Transverse colon (tissue), 4 donors: ENCODE measurements around the gene BCAS1. TPM values are rescaled to one million over a fixed set of nuclear protein-coding genes. Genes with fewer than 3 reads are reported as not detected.

Experiments
- DNase-seq: peaks from one replicate; pipeline ENCODE4 v3.0.0-alpha.2; 2019
- H3K27ac ChIP-seq, 4 donors: fragments of 200-600 bp; sonication (generic); 2 replicates each; pipeline ENCODE4 v1.5.1; 2016 to 2018; ENCODE audit warnings: inconsistent platforms in 4 of 4
- H3K27me3 ChIP-seq: fragments of 200-600 bp; sonication (generic); 2 replicates; pipeline ENCODE4 v1.5.1; 2017; ENCODE audit warnings: inconsistent platforms
- H3K36me3 ChIP-seq, 4 donors: fragments of 200-600 bp; sonication (generic); 2 replicates each; pipeline ENCODE4 v1.5.1; 2017 to 2019; ENCODE audit warnings: inconsistent platforms in 4 of 4
- H3K4me1 ChIP-seq, 4 donors: fragments of 200-600 bp; sonication (generic); 2 replicates each; pipeline ENCODE4 v1.5.1; 2017 to 2020; ENCODE audit warnings: inconsistent platforms in 4 of 4
- H3K4me3 ChIP-seq, 4 donors: fragments of 200-600 bp; sonication (generic); 1 replicate in 1 of 4; 2 replicates in 3 of 4; pipeline versions ENCODE4 v1.5.1 to v1.6.1; 2017 to 2019; ENCODE audit warnings: inconsistent platforms in 4 of 4
- H3K9me3 ChIP-seq, 2 donors: fragments of 200-600 bp; sonication (generic); 2 replicates each; pipeline ENCODE4 v1.5.1; 2017 to 2019; ENCODE audit warnings: inconsistent platforms in 2 of 2
- EP300 ChIP-seq: sonication (generic); formaldehyde crosslinking; IDR thresholded peaks from one replicate; pipeline ENCODE4 v1.6.1; 2017; ENCODE audit warnings: antibody characterized with exemption, low read depth
- POLR2A ChIP-seq: fragments of 450-650 bp; IDR thresholded peaks from one replicate; pipeline ENCODE4 v1.6.1; 2016; ENCODE audit warnings: antibody characterized with exemption, mild to moderate bottlenecking, moderate library complexity
- POLR2AphosphoS5 ChIP-seq, 3 donors: sonication (generic); formaldehyde crosslinking; IDR thresholded peaks; one replicate each; pipeline ENCODE4 v1.6.1; 2016; ENCODE audit warnings: antibody characterized with exemption in 3 of 3
- WGBS, 2 donors: methylation state at CpG; one replicate each; pipeline ENCODE4 v1.1.5; 2018; ENCODE audit warnings: low coverage in 1 of 2; 5-methylcytosine and 5-hydroxymethylcytosine counted together
- in situ Hi-C, 4 donors: fragments of 200-750 bp; cut with MboI; loops; one replicate each; pipeline versions ENCODE4 v1.15.0 to v1.15.1; 2017; ENCODE audit warnings: low sequenced_read_pairs in 3 of 4, low pct_ligation_motif_present in 1 of 4, low pct_unique_long_range_greater_than_20kb in 1 of 4
- intact Hi-C: fragments of 100-400 bp; cut with DNase I; formaldehyde crosslinking; loops from one replicate; pipeline ENCODE4 v1.15.1; 2023; ENCODE audit warnings: low total_unique reads
- total RNA-seq, 4 donors: library from RNA; depleted of rRNA; stranded (reverse); fragments of >200 nt; gene quantifications; one replicate each; pipeline ENCODE4 v1.1.0, GENCODE V29; 2016
- TF ChIP-seq, protein P1 (sequence below), 5 experiments: fragments of 200-600 bp in 3 of 5; fragments of 450-650 bp in 2 of 5; sonication (generic) in 3 of 5; IDR thresholded peaks; 1 replicate in 2 of 5; 2 replicates in 3 of 5; pipeline ENCODE4 v1.5.1; 2016 to 2017; ENCODE audit warnings: antibody characterized with exemption in 5 of 5, inconsistent platforms in 3 of 5, mild to moderate bottlenecking in 2 of 5, moderate library complexity in 1 of 5

Gene BCAS1
- total RNA-seq, 4 donors from 2014 or later, result 68.9 to 127 (median 89.0) TPM

DNA sequence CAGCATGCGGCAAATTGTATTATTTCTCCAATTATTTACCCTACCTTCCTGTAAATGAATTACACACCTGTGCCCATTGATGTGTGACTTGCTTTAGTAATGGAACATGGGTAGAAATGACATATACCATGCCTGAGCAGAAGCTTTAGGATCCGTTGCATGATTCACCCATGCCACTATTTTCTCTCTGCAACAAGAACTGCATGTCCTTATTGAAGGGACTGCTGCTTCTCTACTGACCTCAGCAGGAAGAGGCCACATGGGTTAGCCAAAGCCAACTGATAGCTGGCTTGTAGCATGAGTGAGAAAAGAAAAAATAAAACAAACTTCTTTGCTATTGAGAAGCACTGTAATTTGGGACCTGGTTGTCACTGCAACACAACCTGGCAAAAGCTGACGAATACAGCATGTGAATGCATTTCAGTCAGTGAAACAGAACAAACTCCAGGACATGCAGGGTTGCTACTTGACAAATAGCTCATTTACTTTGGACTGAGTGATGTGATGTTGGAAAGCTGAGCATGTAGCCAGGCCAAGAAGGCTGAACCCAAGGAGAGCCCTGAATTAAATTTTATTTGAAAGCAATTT lies 99.2 kb downstream of the BCAS1 start:
- intact Hi-C loops, result no loop called here
- Histone ChIP-seq H3K4me1 (no peaks in the 10 kb centered on the region), H3K9me3 (peaks cover 0 to 4% of the 10 kb centered on the region in 2 donors), H3K27me3 (no peaks in the 10 kb centered on the region), H3K36me3 (peaks cover 0 to 7% (median 0%) of the 10 kb centered on the region in 4 donors), H3K27ac (no peak overlapping the region), H3K4me3 (no peak overlapping the region)
- DNase-seq, result no peak
- 89 to 90% methylated on average over 3 of the region's 3 CpGs for WGBS, 2 donors
- in situ Hi-C loops, result loop anchor here in 1 of 4 donors (25.0 kb wide), 2 partner anchors 559 to 809 kb away; no protein-coding TSS in a partner anchor
- TF ChIP-seq, protein P1, sequence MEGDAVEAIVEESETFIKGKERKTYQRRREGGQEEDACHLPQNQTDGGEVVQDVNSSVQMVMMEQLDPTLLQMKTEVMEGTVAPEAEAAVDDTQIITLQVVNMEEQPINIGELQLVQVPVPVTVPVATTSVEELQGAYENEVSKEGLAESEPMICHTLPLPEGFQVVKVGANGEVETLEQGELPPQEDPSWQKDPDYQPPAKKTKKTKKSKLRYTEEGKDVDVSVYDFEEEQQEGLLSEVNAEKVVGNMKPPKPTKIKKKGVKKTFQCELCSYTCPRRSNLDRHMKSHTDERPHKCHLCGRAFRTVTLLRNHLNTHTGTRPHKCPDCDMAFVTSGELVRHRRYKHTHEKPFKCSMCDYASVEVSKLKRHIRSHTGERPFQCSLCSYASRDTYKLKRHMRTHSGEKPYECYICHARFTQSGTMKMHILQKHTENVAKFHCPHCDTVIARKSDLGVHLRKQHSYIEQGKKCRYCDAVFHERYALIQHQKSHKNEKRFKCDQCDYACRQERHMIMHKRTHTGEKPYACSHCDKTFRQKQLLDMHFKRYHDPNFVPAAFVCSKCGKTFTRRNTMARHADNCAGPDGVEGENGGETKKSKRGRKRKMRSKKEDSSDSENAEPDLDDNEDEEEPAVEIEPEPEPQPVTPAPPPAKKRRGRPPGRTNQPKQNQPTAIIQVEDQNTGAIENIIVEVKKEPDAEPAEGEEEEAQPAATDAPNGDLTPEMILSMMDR (IDR thresholded peaks at IDR 0.05), result no peak
- TF ChIP-seq POLR2AphosphoS5 (IDR thresholded peaks at IDR 0.05) (no peak), EP300 (no peak), POLR2A (no peak)

DNA sequence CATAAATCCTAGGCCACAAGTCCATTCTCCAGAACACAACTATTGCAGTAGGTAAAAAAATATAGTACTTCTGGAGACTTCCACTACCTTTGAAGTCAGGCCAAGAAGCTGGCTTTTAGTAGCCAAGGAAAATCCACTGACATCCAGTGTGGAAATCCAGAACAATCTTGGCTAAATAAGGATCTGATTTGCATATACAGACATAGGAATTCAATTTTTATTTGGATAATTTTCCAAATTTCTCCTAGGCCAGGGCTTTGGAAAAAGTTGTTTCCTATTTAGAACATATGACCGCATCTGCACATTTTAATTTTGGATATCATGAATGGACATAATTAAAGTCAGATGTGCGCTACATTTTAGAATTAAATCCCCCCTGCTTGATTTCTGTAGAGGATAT lies 100.2 kb downstream of the BCAS1 start:
- Histone ChIP-seq H3K27me3 (no peaks in the 10 kb centered on the region), H3K36me3 (peaks cover 0 to 6% (median 0%) of the 10 kb centered on the region in 4 donors), H3K27ac (no peak overlapping the region), H3K9me3 (peaks cover 0 to 4% of the 10 kb centered on the region in 2 donors), H3K4me3 (no peak overlapping the region), H3K4me1 (no peaks in the 10 kb centered on the region)
- in situ Hi-C loops, result loop anchor here in 1 of 4 donors (25.0 kb wide), 2 partner anchors 558 to 808 kb away; no protein-coding TSS in a partner anchor
- intact Hi-C loops, result no loop called here
- 95 to 100% methylated on average over 2 of the region's 2 CpGs for WGBS, 2 donors
- TF ChIP-seq POLR2AphosphoS5 (IDR thresholded peaks at IDR 0.05) (no peak), POLR2A (no peak), EP300 (no peak)
- TF ChIP-seq, protein P1 (IDR thresholded peaks at IDR 0.05), result no peak
- DNase-seq, result no peak

DNA sequence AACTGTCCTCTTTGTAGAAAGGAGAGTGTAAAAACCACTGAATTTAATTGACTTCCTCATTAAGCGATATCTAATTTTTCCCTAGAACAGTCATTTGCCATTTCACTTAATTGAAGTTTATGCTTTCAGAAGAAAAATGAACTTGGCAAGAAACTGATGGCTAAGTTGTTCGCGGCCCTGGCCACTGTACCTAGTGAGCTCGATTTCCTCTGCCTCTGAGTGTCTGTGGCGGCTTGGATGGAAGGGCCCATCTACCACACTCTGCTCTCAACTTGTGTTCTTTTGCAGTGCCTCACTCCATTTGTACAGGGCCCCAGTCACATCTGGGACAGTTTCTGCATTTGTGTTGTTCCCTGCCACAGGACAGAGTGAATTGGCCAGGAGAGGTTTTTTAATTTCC lies 102.9 kb downstream of the BCAS1 start:
- Histone ChIP-seq H3K9me3 (no peaks in the 10 kb centered on the region), H3K27me3 (no peaks in the 10 kb centered on the region), H3K36me3 (no peaks in the 10 kb centered on the region), H3K4me1 (no peaks in the 10 kb centered on the region), H3K27ac (no peak overlapping the region), H3K4me3 (no peak overlapping the region)
- intact Hi-C loops, result no loop called here
- 85 to 92% methylated on average over 4 to 5 of the region's 5 CpGs for WGBS, 2 donors
- in situ Hi-C loops, result loop anchor here in 1 of 4 donors (25.0 kb wide), 2 partner anchors 555 to 805 kb away; no protein-coding TSS in a partner anchor
- DNase-seq, result no peak
- TF ChIP-seq, protein P1 (IDR thresholded peaks at IDR 0.05), result no peak
- TF ChIP-seq POLR2AphosphoS5 (IDR thresholded peaks at IDR 0.05), result no peak
- no peak for TF ChIP-seq EP300
- no peak for TF ChIP-seq POLR2A

DNA sequence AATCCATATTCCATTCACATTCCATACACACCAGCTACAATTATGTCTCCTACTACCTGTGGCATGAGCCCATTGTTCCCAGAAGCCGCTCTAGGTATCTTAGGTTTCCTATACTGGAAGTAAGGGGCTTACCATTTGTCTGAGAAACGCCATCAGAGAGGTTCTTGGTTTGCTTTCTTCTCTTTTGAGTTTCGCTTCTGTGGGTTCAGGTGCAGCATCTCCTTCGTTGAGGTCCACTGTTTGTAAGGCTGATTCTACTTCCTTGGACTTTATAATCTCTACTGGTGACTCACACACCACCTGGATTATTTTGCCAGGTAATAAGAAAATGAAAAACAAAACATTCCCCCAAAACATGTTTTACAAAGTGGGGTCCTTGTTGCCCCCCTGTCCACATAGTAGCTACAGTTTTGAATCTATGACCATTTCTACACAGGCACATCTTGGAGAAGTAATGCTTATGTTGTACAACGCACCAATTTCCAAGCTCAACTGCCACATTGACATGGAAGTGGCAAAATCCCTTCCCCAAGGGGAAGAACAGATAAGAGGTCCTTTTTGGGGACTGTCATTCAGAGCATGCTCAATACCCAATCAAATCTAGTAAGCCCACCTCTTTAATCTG lies 103.5 kb downstream of the BCAS1 start:
- WGBS, 2 donors, result 86 to 97% methylated on average over 5 of the region's 5 CpGs
- in situ Hi-C loops, result loop anchor here in 1 of 4 donors (25.0 kb wide), 2 partner anchors 555 to 805 kb away; no protein-coding TSS in a partner anchor

More for the DNA sequence above, 103.5 kb downstream of the BCAS1 start:
- no peaks in the 10 kb centered on the region for H3K36me3 ChIP-seq
- H3K27me3 ChIP-seq, result no peaks in the 10 kb centered on the region
- DNase-seq, result no peak
- no peak overlapping the region for H3K27ac ChIP-seq
- H3K4me1 ChIP-seq, result no peaks in the 10 kb centered on the region
- TF ChIP-seq POLR2AphosphoS5 (IDR thresholded peaks at IDR 0.05) (no peak), EP300 (no peak), POLR2A (no peak)
- TF ChIP-seq, protein P1 (IDR thresholded peaks at IDR 0.05), result no peak
- H3K4me3 ChIP-seq, result no peak overlapping the region
- intact Hi-C loops, result no loop called here
- no peaks in the 10 kb centered on the region for H3K9me3 ChIP-seq
